H1 (cell line): ENCODE results near the gene PRRC2A. TPM values are rescaled to one million over a fixed set of nuclear protein-coding genes. Genes with fewer than 3 reads are reported as not detected.

Experiments used
- CTCF ChIA-PET: fragments of 300-600 bp; sonication (Branson Sonifier 250); formaldehyde crosslinking; loops from one replicate; lab custom pipeline; 2021; ENCODE audit not compliant: partially characterized antibody; lab: Charles Lee
- POLR2A ChIA-PET: fragments of 300-600 bp; sonication (Branson Sonifier 250); formaldehyde crosslinking; loops from one replicate; lab custom pipeline; 2021; ENCODE audit warnings: inconsistent platforms; ENCODE audit not compliant: partially characterized antibody; lab: Charles Lee
- DNase-seq, 2 experiments: peaks; one replicate each; pipeline versions ENCODE4 v3.0.0 to v3.0.0-alpha.2; 2010 to 2022; ENCODE audit warnings: low spot score in 2 of 2, low read depth in 1 of 2, mixed read lengths in 1 of 2
- FAIRE-seq: peaks from 2 replicates; lab custom pipeline; 2011; peaks lifted over from hg19 to GRCh38; lab: Jason Lieb, UNC
- H2AFZ ChIP-seq: 2 replicates; pipeline ENCODE4 v1.8.1; 2012; ENCODE audit warnings: low read length, inconsistent platforms
- H2AK5ac ChIP-seq: 2 replicates; pipeline ENCODE4 v1.6.1; 2013; ENCODE audit warnings: low read depth, low read length
- H2BK120ac ChIP-seq: replicated peaks from 2 replicates; pipeline ENCODE3; 2013; ENCODE audit warnings: low read depth, low read length, inconsistent platforms
- H2BK12ac ChIP-seq: 2 replicates; pipeline ENCODE4 v1.6.1; 2013; ENCODE audit warnings: low read depth, low read length
- H2BK15ac ChIP-seq: 2 replicates; pipeline ENCODE4 v1.6.1; 2013; ENCODE audit warnings: low read length
- H2BK20ac ChIP-seq: 2 replicates; pipeline ENCODE4 v1.6.1; 2013; ENCODE audit warnings: low read length
- H2BK5ac ChIP-seq: 2 replicates; pipeline ENCODE4 v1.6.1; 2013; ENCODE audit warnings: low read depth, low read length
- H3K14ac ChIP-seq: 2 replicates; pipeline ENCODE4 v1.6.1; 2013; ENCODE audit warnings: inconsistent platforms; ENCODE audit not compliant: insufficient read length
- H3K18ac ChIP-seq: 2 replicates; pipeline ENCODE4 v1.6.1; 2013; ENCODE audit warnings: low read length; ENCODE audit errors: extremely low read depth
- H3K23ac ChIP-seq: 2 replicates; pipeline ENCODE4 v1.6.1; 2013; ENCODE audit warnings: inconsistent platforms; ENCODE audit not compliant: insufficient read length
- H3K23me2 ChIP-seq: 2 replicates; pipeline ENCODE4 v1.6.1; 2013; ENCODE audit warnings: low read depth, low read length
- H3K27ac ChIP-seq: 2 replicates; pipeline ENCODE4 v1.6.1; 2011; ENCODE audit warnings: low read depth, low read length, inconsistent platforms
- H3K27me3 ChIP-seq, 4 experiments: replicated peaks in 1 of 4; 1 replicate in 1 of 4; 2 replicates in 3 of 4; pipeline versions ENCODE4 v1.6.1 to v1.8.1; 2011 to 2013; ENCODE audit warnings: low read length in 3 of 4, mild to moderate bottlenecking in 3 of 4, inconsistent platforms in 2 of 4, mixed read lengths in 2 of 4, moderate library complexity in 1 of 4; ENCODE audit not compliant: control insufficient read depth in 3 of 4, insufficient read depth in 3 of 4; ENCODE audit errors: extremely low read depth in 1 of 4
- H3K36me3 ChIP-seq, 4 experiments: 2 replicates each; pipeline versions ENCODE4 v1.6.1 to v1.8.1; 2011 to 2013; ENCODE audit warnings: mild to moderate bottlenecking in 4 of 4, low read length in 3 of 4, moderate library complexity in 2 of 4, control low read depth in 1 of 4, inconsistent platforms in 1 of 4; ENCODE audit not compliant: insufficient read depth in 4 of 4, control insufficient read depth in 2 of 4
- H3K4ac ChIP-seq: replicated peaks from 2 replicates; pipeline ENCODE3; 2013; ENCODE audit warnings: low read length, low read depth, mixed read lengths, inconsistent platforms; ENCODE audit not compliant: insufficient read length
- H3K4me1 ChIP-seq, 4 experiments: replicated peaks in 1 of 4; 1 replicate in 1 of 4; 2 replicates in 3 of 4; pipeline versions ENCODE4 v1.6.1 to v1.8.1; 2011 to 2013; ENCODE audit warnings: low read length in 3 of 4, inconsistent platforms in 2 of 4, mixed read lengths in 1 of 4; ENCODE audit not compliant: insufficient read depth in 4 of 4, control insufficient read depth in 3 of 4
- H3K4me2 ChIP-seq, 2 experiments: 2 replicates each; pipeline versions ENCODE4 v1.6.1 to v1.8.1; 2011 to 2013; ENCODE audit warnings: low read depth in 2 of 2, low read length in 2 of 2, control low read depth in 1 of 2, inconsistent platforms in 1 of 2, mild to moderate bottlenecking in 1 of 2; ENCODE audit not compliant: insufficient read depth in 1 of 2
- H3K4me3 ChIP-seq, 4 experiments: fragments of 200-600, 300-600 bp in 1 of 4; sonication (generic), shearing (Covaris generic), sonication (Bioruptor Twin) in 1 of 4; 2 replicates each; pipeline versions ENCODE4 v1.5.1 to v1.8.1; 2011 to 2016; ENCODE audit warnings: low read length in 4 of 4, low read depth in 3 of 4, control low read depth in 2 of 4, inconsistent platforms in 2 of 4, mild to moderate bottlenecking in 2 of 4, mixed read lengths in 1 of 4, moderate library complexity in 1 of 4; ENCODE audit not compliant: insufficient read depth in 2 of 4; ENCODE audit errors: extremely low read depth in 1 of 4
- H3K56ac ChIP-seq: replicated peaks from 2 replicates; pipeline ENCODE3; 2013; ENCODE audit warnings: low read depth, mild to moderate bottlenecking, mixed read lengths, low read length, inconsistent platforms; ENCODE audit not compliant: insufficient read length
- H3K79me1 ChIP-seq: 2 replicates; pipeline ENCODE4 v1.6.1; 2013; ENCODE audit warnings: low read depth, low read length, control low read depth
- H3K79me2 ChIP-seq, 2 experiments: 2 replicates each; pipeline versions ENCODE4 v1.6.1 to v1.8.1; 2012 to 2013; ENCODE audit warnings: low read length in 2 of 2, mild to moderate bottlenecking in 2 of 2, inconsistent platforms in 1 of 2; ENCODE audit not compliant: insufficient read depth in 2 of 2, control insufficient read depth in 1 of 2
- H3K9ac ChIP-seq, 4 experiments: replicated peaks in 1 of 4; 1 replicate in 1 of 4; 2 replicates in 3 of 4; pipeline versions ENCODE4 v1.6.1 to v1.8.1; 2011 to 2013; ENCODE audit warnings: low read depth in 3 of 4, low read length in 3 of 4, control low read depth in 2 of 4, mild to moderate bottlenecking in 2 of 4, moderate library complexity in 2 of 4, inconsistent platforms in 1 of 4; ENCODE audit errors: extremely low read depth in 1 of 4
- H3K9me3 ChIP-seq, 2 experiments: 2 replicates each; pipeline versions ENCODE4 v1.6.1 to v1.8.1; 2012 to 2013; ENCODE audit warnings: mild to moderate bottlenecking in 2 of 2, moderate library complexity in 2 of 2, control low read depth in 1 of 2, inconsistent platforms in 1 of 2, low read depth in 1 of 2, low read length in 1 of 2, mixed read lengths in 1 of 2; ENCODE audit not compliant: insufficient read depth in 2 of 2
- H4K20me1 ChIP-seq, 2 experiments: replicated peaks in 1 of 2; 2 replicates each; pipeline versions ENCODE3 to v1.8.1; 2011 to 2013; ENCODE audit warnings: inconsistent platforms in 2 of 2, low read length in 2 of 2, mild to moderate bottlenecking in 1 of 2; ENCODE audit not compliant: insufficient read depth in 2 of 2, control insufficient read depth in 1 of 2
- H4K5ac ChIP-seq: 2 replicates; pipeline ENCODE4 v1.6.1; 2013; ENCODE audit warnings: low read length, low read depth, mixed read lengths, inconsistent platforms; ENCODE audit not compliant: insufficient read length
- H4K8ac ChIP-seq: 2 replicates; pipeline ENCODE4 v1.8.0; 2013; ENCODE audit warnings: mild to moderate bottlenecking, moderate library complexity, low read length, inconsistent platforms; ENCODE audit not compliant: insufficient read depth; ENCODE audit errors: extremely low read depth
- H4K91ac ChIP-seq: replicated peaks from 2 replicates; pipeline ENCODE3; 2013; ENCODE audit warnings: low read length, mixed read lengths, inconsistent platforms; ENCODE audit not compliant: insufficient read length
- ATF3 ChIP-seq: IDR thresholded peaks from 2 replicates; pipeline ENCODE4 v1.6.1; 2011; ENCODE audit warnings: low read depth, mild to moderate bottlenecking, low read length; ENCODE audit not compliant: insufficient read depth
- E2F6 ChIP-seq: IDR thresholded peaks from 2 replicates; pipeline ENCODE4 v1.6.1; 2012; ENCODE audit warnings: inconsistent platforms
- FOSL1 ChIP-seq: IDR thresholded peaks from 2 replicates; pipeline ENCODE4 v1.6.1; 2011; ENCODE audit warnings: mild to moderate bottlenecking, low read depth, low read length, moderate library complexity; ENCODE audit not compliant: insufficient read depth
- HDAC6 ChIP-seq: IDR thresholded peaks from one replicate; pipeline ENCODE4 v1.7.1; 2012; ENCODE audit warnings: low read depth, mild to moderate bottlenecking, inconsistent platforms, low read length, moderate library complexity
- PHF8 ChIP-seq: fragments of 200-600 bp; sonication (generic); conservative IDR thresholded peaks from 2 replicates; pipeline ENCODE4 v1.7.1; 2012; ENCODE audit warnings: low read depth, mild to moderate bottlenecking, inconsistent platforms, low read length, moderate library complexity
- RNF2 ChIP-seq: fragments of 200-900, 300-1000 bp; sonication (generic); IDR thresholded peaks from 2 replicates; pipeline ENCODE4 v1.7.1; 2016; ENCODE audit warnings: borderline replicate concordance, low read depth, mild to moderate bottlenecking, antibody characterized with exemption, low read length; ENCODE audit not compliant: poor library complexity, severe bottlenecking; ENCODE audit errors: missing control alignments
- RXRA ChIP-seq: IDR thresholded peaks from 2 replicates; pipeline ENCODE4 v1.6.1; 2011; ENCODE audit warnings: low read depth, mild to moderate bottlenecking, low read length, moderate library complexity; ENCODE audit not compliant: insufficient read depth
- TBP ChIP-seq: IDR thresholded peaks from 2 replicates; pipeline ENCODE4 v1.6.1; 2011; ENCODE audit warnings: low read depth, low read length, improper control_type of control experiment
- WGBS, 2 experiments: shearing (Covaris generic) in 1 of 2; methylation state at CpG; one replicate each; pipeline versions ENCODE4 v1.1.6 to v1.1.7; 2013 to 2015; ENCODE audit warnings: low lambda C conversion rate in 2 of 2, mixed read lengths in 2 of 2, inconsistent platforms in 1 of 2, low coverage in 1 of 2, missing lambda C conversion rate in 1 of 2; ENCODE audit not compliant: insufficient replicate concordance in 2 of 2, insufficient coverage in 1 of 2, insufficient read length in 1 of 2; ENCODE audit errors: extremely low coverage in 1 of 2, missing lambda C conversion rate in 1 of 2; 5-methylcytosine and 5-hydroxymethylcytosine counted together
- polyA plus RNA-seq, 7 experiments: library from polyadenylated mRNA; depleted of rRNA in 3 of 7; stranded (reverse) in 5 of 7; unstranded in 2 of 7; fragments of >200 nt in 5 of 7; fragments of 200-250 nt in 2 of 7; gene quantifications; 1 replicate in 5 of 7; 2 replicates in 1 of 7; 4 replicates in 1 of 7; pipeline versions ENCODE4 v1.2.1 to v1.2.3, GENCODE V29; 2011 to 2013; ENCODE audit warnings: missing spikeins in 2 of 7, mixed read lengths in 2 of 7
- total RNA-seq: library from RNA; stranded (reverse); fragmentation: NEBNext Ultra II Directional; extraction: Animal tissue kit (Norgen Biotek cat#: 25700); gene quantifications from 2 replicates; pipeline ENCODE4 v1.2.1, GENCODE V29; 2021

Gene PRRC2A
- total and polyA plus RNA-seq, 2 of the 8 experiments (the other 6 are each of a cell fraction or from before 2014, with no cell fraction given) = 118 to 300 TPM

GRCh38 chr6:31658983-31659648 is 38.6 kb downstream of the PRRC2A start:
- no peak overlapping the region for H2BK120ac ChIP-seq
- no peak overlapping the region for H3K14ac ChIP-seq
- H4K91ac ChIP-seq = no peak overlapping the region
- peaks cover 0 to 35% of the 10 kb centered on the region in 2 experiments; a peak in 3 of 4 replicates for H3K79me2 ChIP-seq
- no peaks in the 10 kb centered on the region for H3K9me3 ChIP-seq
- H3K18ac ChIP-seq = no peak overlapping the region
- H2BK12ac ChIP-seq = no peak overlapping the region; the same call in 1 of the 2 replicates
- no peak for DNase-seq
- no peak overlapping the region for H4K8ac ChIP-seq
- no peak for FAIRE-seq
- no peak overlapping the region for H3K23ac ChIP-seq
- H3K9ac ChIP-seq = no peak overlapping the region
- H3K79me1 ChIP-seq = peaks cover 9% of the 10 kb centered on the region
- H3K4me2 ChIP-seq = peak overlapping the region; percentile 94 to 95; a peak in 3 of 4 replicates
- peak overlapping the region; percentile 85 to 94 (median 88); a peak in 5 of 8 replicates for H3K4me3 ChIP-seq
- H3K56ac ChIP-seq = no peak overlapping the region
- WGBS, 2 experiments = 90% methylated on average over 13 of the region's 13 CpGs; no CpG with 5 or more reads in 1 of the 2 experiments
- H4K20me1 ChIP-seq = peaks cover 0 to 3% of the 10 kb centered on the region in 2 experiments
- no peaks in the 10 kb centered on the region for H3K27me3 ChIP-seq
- no peak overlapping the region for H4K5ac ChIP-seq
- peaks cover 4 to 19% (median 9%) of the 10 kb centered on the region in 4 experiments; a peak in 6 of 8 replicates for H3K36me3 ChIP-seq
- H2BK5ac ChIP-seq = no peak overlapping the region
- TF ChIP-seq HDAC6 = no peak
- TF ChIP-seq TBP = no peak
- TF ChIP-seq ATF3 = no peak
- no peak for TF ChIP-seq RNF2
- TF ChIP-seq E2F6 = no peak
- no peak for TF ChIP-seq PHF8
- TF ChIP-seq FOSL1 = no peak
- TF ChIP-seq RXRA = no peak
- H3K27ac ChIP-seq = no peak overlapping the region
- ChIA-PET CTCF (interaction anchor here (0.6 to 3.2 kb wide), 4 partner anchors 10 to 161 kb away, joined by 3 to 9 read pairs (median 4); no protein-coding TSS in a partner anchor), POLR2A (interaction anchor here (0.6 to 25.5 kb wide), 10 partner anchors 6 to 176 kb away, joined by 3 to 883 read pairs (median 11); partner anchors contain the start of genes AIF1, APOM, BAG6 and DDAH2)
- H2AK5ac ChIP-seq = no peak overlapping the region
- H2AFZ ChIP-seq = no peak overlapping the region
- no peak overlapping the region for H2BK15ac ChIP-seq
- H2BK20ac ChIP-seq = no peak overlapping the region
- peaks cover 4% of the 10 kb centered on the region; the same call in 1 of the 2 replicates for H3K23me2 ChIP-seq
- peaks cover 0 to 12% (median 4%) of the 10 kb centered on the region in 4 experiments; a peak in 5 of 7 replicates for H3K4me1 ChIP-seq
- no peak overlapping the region for H3K4ac ChIP-seq
